ENCODE measurements around the gene OR7D4. TPM values are rescaled to one million over a fixed set of nuclear protein-coding genes. Genes with fewer than 3 reads are reported as not detected.

The OR7D4 gene
- total RNA-seq (2021; ENCODE audit: unreplicated experiment) (not detected), Bru-seq, nascent RNA (not detected), BruChase-seq, experiment 1, labeled RNA remaining after a 2-hour chase (not detected), BruChase-seq, experiment 2, labeled RNA remaining after a 6-hour chase (percentile 9 among the genes with signal in this experiment)
- polyA plus RNA-seq (2012; ENCODE audit: insufficient read length), result not detected
- long read RNA-seq, result 0 reads

- Histone ChIP-seq H3K27me3 (ENCODE audit: control insufficient read depth, insufficient read depth, low read length) (no peaks in the 10 kb centered on the region), H3K36me3 (ENCODE audit: control insufficient read depth, insufficient read depth, low read length) (no peaks in the 10 kb centered on the region), H3K4me1 (ENCODE audit: control insufficient read depth, insufficient read depth, low read length) (no peaks in the 10 kb centered on the region), H3K9me3 (ENCODE audit: control insufficient read depth, insufficient read depth, low read depth, low read length) (no peaks in the 10 kb centered on the region), H3K4me3 (ENCODE audit: low read depth in 2 of 2, low read length in 2 of 2) (no peak within 1 kb of the TSS), H3K27ac (ENCODE audit: low read length) (no peak within 1 kb of the TSS)
- BruUV-seq (replicated peaks), result no TSS peak
- DNase-seq (ENCODE audit: low read depth, low spot score) (no peak), ATAC-seq (no peak)
- TF ChIP-seq POLR2AphosphoS5 (IDR thresholded peaks at IDR 0.05; ENCODE audit: low read depth, low read length), result no peak
- TF ChIP-seq CTCF (IDR thresholded peaks at IDR 0.05), result no peak
- no peak for TF ChIP-seq SIN3A (IDR thresholded peaks at IDR 0.05; ENCODE audit: borderline replicate concordance, insufficient read depth, low read depth, low read length)
- TF ChIP-seq REST (IDR thresholded peaks at IDR 0.05; ENCODE audit: insufficient read depth in 1 of 2, low read depth in 2 of 2, low read length in 1 of 2), result no peak
- no peak for TF ChIP-seq TCF7L2 (IDR thresholded peaks at IDR 0.05; ENCODE audit: low read depth, low read length)
- ChIA-PET CTCF (no interaction called here), POLR2A (no interaction called here)
- in situ Hi-C loops (cut with HindIII; ENCODE audit: low pct_unique_long_range_greater_than_20kb, low sequenced_read_pairs), result no loop called here
- intact Hi-C loops (cut with micrococcal nuclease; ENCODE audit: unreplicated experiment), result no loop called here
These were observed at the start of gene OR7D4 for GRCh38 chr19:9219489-9219888. TSS of gene OR7D4 (minus strand) at chr19:9219589. CDS start at chr19:9214837, 4,752 bp downstream.

GRCh38 chr19:9251236-9251635 lies 31.8 kb upstream of the OR7D4 start:
- no peaks in the 10 kb centered on the region for H3K9me3 ChIP-seq (ENCODE audit: control insufficient read depth, insufficient read depth, low read depth, low read length)
- H3K27ac ChIP-seq (ENCODE audit: low read length), result no peak overlapping the region
- H3K4me1 ChIP-seq (ENCODE audit: control insufficient read depth, insufficient read depth, low read length), result no peaks in the 10 kb centered on the region
- no peaks in the 10 kb centered on the region for H3K36me3 ChIP-seq (ENCODE audit: control insufficient read depth, insufficient read depth, low read length)
- TF ChIP-seq REST (IDR thresholded peaks at IDR 0.05; ENCODE audit: insufficient read depth in 1 of 2, low read depth in 2 of 2, low read length in 1 of 2), result no peak
- TF ChIP-seq TCF7L2 (IDR thresholded peaks at IDR 0.05; ENCODE audit: low read depth, low read length), result no peak
- no peak for TF ChIP-seq POLR2AphosphoS5 (IDR thresholded peaks at IDR 0.05; ENCODE audit: low read depth, low read length)
- no peak for TF ChIP-seq CTCF (IDR thresholded peaks at IDR 0.05)
- TF ChIP-seq SIN3A (IDR thresholded peaks at IDR 0.05; ENCODE audit: borderline replicate concordance, insufficient read depth, low read depth, low read length), result no peak
- no TSS peak for BruUV-seq (replicated peaks)
- intact Hi-C loops (cut with micrococcal nuclease; ENCODE audit: unreplicated experiment) (no loop called here), in situ Hi-C loops (cut with HindIII; ENCODE audit: low pct_unique_long_range_greater_than_20kb, low sequenced_read_pairs) (no loop called here)
- POLR2A ChIA-PET, result no interaction called here
- DNase-seq (ENCODE audit: low read depth, low spot score) (no peak), ATAC-seq (no peak)
- no peak overlapping the region for H3K4me3 ChIP-seq (ENCODE audit: low read depth in 2 of 2, low read length in 2 of 2)
- H3K27me3 ChIP-seq (ENCODE audit: control insufficient read depth, insufficient read depth, low read length), result no peaks in the 10 kb centered on the region
- CTCF ChIA-PET, result no interaction called here
